Keratinocyte (primary cell): ENCODE data around the gene NRDC. TPM values are rescaled to one million over a fixed set of nuclear protein-coding genes. Genes with fewer than 3 reads are reported as not detected.

ENCODE experiments used
- DNase-seq: peaks from one replicate; pipeline ENCODE4 v3.0.0-alpha.2; 2011; ENCODE audit warnings: low read depth, missing footprints, low spot score
- FAIRE-seq: peaks from 2 replicates; lab custom pipeline; 2011; peaks lifted over from hg19 to GRCh38; lab: Jason Lieb, UNC
- H2AFZ ChIP-seq: 2 replicates; pipeline ENCODE4 v1.6.0; 2012; ENCODE audit warnings: low read length, control low read depth, inconsistent platforms; ENCODE audit not compliant: control insufficient read depth
- H3K27ac ChIP-seq: 2 replicates; pipeline ENCODE4 v1.5.1; 2011; ENCODE audit warnings: low read length; ENCODE audit not compliant: control insufficient read depth, insufficient read depth
- H3K27me3 ChIP-seq: 3 replicates; pipeline ENCODE4 v1.6.0; 2011; ENCODE audit warnings: low read length; ENCODE audit not compliant: control insufficient read depth, insufficient read depth; ENCODE audit errors: extremely low read depth
- H3K36me3 ChIP-seq, 2 experiments: 2 replicates in 1 of 2; 3 replicates in 1 of 2; pipeline ENCODE4 v1.5.1; 2011; ENCODE audit warnings: low read length in 2 of 2, mild to moderate bottlenecking in 1 of 2; ENCODE audit not compliant: control insufficient read depth in 2 of 2, insufficient read depth in 2 of 2; ENCODE audit errors: extremely low read depth in 1 of 2
- H3K4me1 ChIP-seq: 3 replicates; pipeline ENCODE4 v1.5.1; 2011; ENCODE audit warnings: low read length; ENCODE audit not compliant: control insufficient read depth, insufficient read depth; ENCODE audit errors: extremely low read depth
- H3K4me2 ChIP-seq: 3 replicates; pipeline ENCODE4 v1.6.0; 2011; ENCODE audit warnings: low read depth, low read length; ENCODE audit not compliant: control insufficient read depth, insufficient read depth; ENCODE audit errors: extremely low read depth
- H3K4me3 ChIP-seq, 3 experiments: fragments of 200-600 bp in 1 of 3; sonication (generic) in 1 of 3; 2 replicates in 2 of 3; 3 replicates in 1 of 3; pipeline ENCODE4 v1.5.1; 2011 to 2016; ENCODE audit warnings: low read length in 3 of 3, mild to moderate bottlenecking in 3 of 3, control low read depth in 2 of 3, inconsistent platforms in 1 of 3, low read depth in 1 of 3, mixed read lengths in 1 of 3, mixed run types in 1 of 3, moderate library complexity in 1 of 3; ENCODE audit not compliant: control insufficient read depth in 2 of 3, insufficient read depth in 2 of 3; ENCODE audit errors: extremely low read depth in 1 of 3
- H3K79me2 ChIP-seq: 2 replicates; pipeline ENCODE4 v1.6.0; 2012; ENCODE audit warnings: low read length; ENCODE audit not compliant: control insufficient read depth, insufficient read depth
- H3K9ac ChIP-seq: 3 replicates; pipeline ENCODE4 v1.6.0; 2011; ENCODE audit warnings: low read length; ENCODE audit not compliant: control insufficient read depth, insufficient read depth; ENCODE audit errors: extremely low read depth
- H3K9me1 ChIP-seq: 3 replicates; pipeline ENCODE4 v1.6.0; 2011; ENCODE audit warnings: low read length; ENCODE audit not compliant: control insufficient read depth, insufficient read depth; ENCODE audit errors: extremely low read depth
- H3K9me3 ChIP-seq: 2 replicates; pipeline ENCODE4 v1.5.1; 2012; ENCODE audit warnings: low read depth, low read length; ENCODE audit not compliant: control insufficient read depth
- H4K20me1 ChIP-seq: 3 replicates; pipeline ENCODE4 v1.6.0; 2011; ENCODE audit warnings: low read length; ENCODE audit not compliant: control insufficient read depth, insufficient read depth; ENCODE audit errors: extremely low read depth
- EZH2 ChIP-seq: IDR thresholded peaks from one replicate; pipeline ENCODE4 v1.6.1; 2012; ENCODE audit warnings: inconsistent platforms, mild to moderate bottlenecking, low read length, moderate library complexity
- dilution Hi-C: fragments of 300-500 bp; cut with MboI; formaldehyde crosslinking; loops from one replicate; pipeline ENCODE4 v1.7.0; 2020; ENCODE audit warnings: low sequenced_read_pairs; ENCODE audit not compliant: extremely low pct_ligation_motif_present
- polyA plus RNA-seq, 5 experiments: library from polyadenylated mRNA; depleted of rRNA in 3 of 5; stranded (reverse) in 3 of 5; stranded (forward) in 1 of 5; unstranded in 1 of 5; fragments of >200 nt; gene quantifications; 1 replicate in 1 of 5; 2 replicates in 3 of 5; 3 replicates in 1 of 5; pipeline versions ENCODE4 v1.2.1 to v1.2.3, GENCODE V29; 2011 to 2012; ENCODE audit warnings: missing spikeins in 2 of 5, low read depth in 1 of 5, low replicate concordance in 1 of 5
- TF ChIP-seq, protein P1 (sequence below), 3 experiments: IDR thresholded peaks in 1 of 3; conservative IDR thresholded peaks in 1 of 3; optimal IDR thresholded peaks in 1 of 3; 2 replicates in 2 of 3; 3 replicates in 1 of 3; pipeline versions ENCODE3 to v1.5.1; 2011; ENCODE audit warnings: low read length in 3 of 3, mild to moderate bottlenecking in 3 of 3, moderate library complexity in 2 of 3, control low read depth in 1 of 3, inconsistent platforms in 1 of 3; ENCODE audit not compliant: insufficient read depth in 2 of 3; ENCODE audit errors: extremely low read depth in 1 of 3

The NRDC gene
- polyA plus RNA-seq, 1 donor (not counting 4 experiments of a cell fraction or from before 2014, with no cell fraction given), result 183 TPM

DNA sequence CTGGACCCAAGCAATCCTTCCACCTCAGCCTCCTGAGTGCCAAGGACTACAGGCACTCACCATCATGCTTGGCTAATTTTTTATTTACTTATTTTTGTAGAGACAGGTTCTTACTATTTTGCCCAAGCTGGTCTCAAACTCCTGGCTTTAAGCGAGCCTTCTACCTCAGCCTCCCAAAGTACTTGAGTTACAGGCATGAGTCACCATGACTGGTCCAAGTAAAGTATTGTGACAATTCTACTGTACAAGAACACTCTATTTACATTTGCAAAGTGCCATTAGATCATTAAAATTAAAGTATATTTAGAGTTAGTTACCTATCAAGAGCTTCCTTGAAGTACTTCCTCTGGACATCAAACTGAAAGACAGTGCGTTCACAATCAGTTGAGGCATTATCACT, 44.8 kb downstream of the NRDC start:
- Histone ChIP-seq H4K20me1 (no peaks in the 10 kb centered on the region), H3K36me3 (peaks cover 7 to 14% of the 10 kb centered on the region in 2 experiments), H3K4me1 (peaks cover 5% of the 10 kb centered on the region), H3K27me3 (no peaks in the 10 kb centered on the region), H3K9ac (no peak overlapping the region), H2AFZ (no peak overlapping the region), H3K79me2 (peaks cover 2% of the 10 kb centered on the region), H3K4me3 (no peak overlapping the region), H3K9me1 (no peaks in the 10 kb centered on the region), H3K4me2 (no peak overlapping the region), H3K27ac (no peak overlapping the region), H3K9me3 (no peaks in the 10 kb centered on the region)
- DNase-seq, result no peak
- dilution Hi-C loops, result no loop called here
- TF ChIP-seq, protein P1, sequence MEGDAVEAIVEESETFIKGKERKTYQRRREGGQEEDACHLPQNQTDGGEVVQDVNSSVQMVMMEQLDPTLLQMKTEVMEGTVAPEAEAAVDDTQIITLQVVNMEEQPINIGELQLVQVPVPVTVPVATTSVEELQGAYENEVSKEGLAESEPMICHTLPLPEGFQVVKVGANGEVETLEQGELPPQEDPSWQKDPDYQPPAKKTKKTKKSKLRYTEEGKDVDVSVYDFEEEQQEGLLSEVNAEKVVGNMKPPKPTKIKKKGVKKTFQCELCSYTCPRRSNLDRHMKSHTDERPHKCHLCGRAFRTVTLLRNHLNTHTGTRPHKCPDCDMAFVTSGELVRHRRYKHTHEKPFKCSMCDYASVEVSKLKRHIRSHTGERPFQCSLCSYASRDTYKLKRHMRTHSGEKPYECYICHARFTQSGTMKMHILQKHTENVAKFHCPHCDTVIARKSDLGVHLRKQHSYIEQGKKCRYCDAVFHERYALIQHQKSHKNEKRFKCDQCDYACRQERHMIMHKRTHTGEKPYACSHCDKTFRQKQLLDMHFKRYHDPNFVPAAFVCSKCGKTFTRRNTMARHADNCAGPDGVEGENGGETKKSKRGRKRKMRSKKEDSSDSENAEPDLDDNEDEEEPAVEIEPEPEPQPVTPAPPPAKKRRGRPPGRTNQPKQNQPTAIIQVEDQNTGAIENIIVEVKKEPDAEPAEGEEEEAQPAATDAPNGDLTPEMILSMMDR (optimal IDR thresholded peaks at IDR 0.05 in 1 of 3, IDR thresholded peaks at IDR 0.05 in 1 of 3, conservative IDR thresholded peaks at IDR 0.05 in 1 of 3; ENCODE audit: extremely low read depth in 1 of 3, insufficient read depth in 2 of 3, low read length in 3 of 3), result no peak
- no peak for TF ChIP-seq EZH2
- no peak for FAIRE-seq

DNA sequence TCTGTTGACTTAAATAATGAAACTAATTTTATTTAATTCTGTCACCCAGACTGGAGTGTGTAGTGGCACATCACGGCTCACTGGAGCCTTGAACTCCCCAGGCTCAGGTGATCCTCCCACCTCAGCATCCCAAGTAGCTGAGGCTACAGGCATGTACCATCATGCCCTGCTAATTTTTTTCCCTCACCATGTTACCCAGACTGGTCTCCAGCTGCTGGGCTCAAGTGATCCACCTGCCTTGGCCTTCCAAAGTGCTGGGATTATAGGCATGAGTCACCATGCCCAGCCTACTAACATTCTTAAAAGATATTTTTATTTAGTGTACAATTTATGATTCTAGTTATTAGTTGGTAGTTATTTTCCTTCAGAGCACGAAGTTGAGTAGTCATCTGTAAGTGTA, 49.5 kb downstream of the NRDC start:
- dilution Hi-C loops, result no loop called here
- H3K4me2 ChIP-seq, result no peak overlapping the region

More for the DNA sequence above, 49.5 kb downstream of the NRDC start:
- no peak overlapping the region for H3K9ac ChIP-seq
- TF ChIP-seq, protein P1 (optimal IDR thresholded peaks at IDR 0.05 in 1 of 3, IDR thresholded peaks at IDR 0.05 in 1 of 3, conservative IDR thresholded peaks at IDR 0.05 in 1 of 3; ENCODE audit: extremely low read depth in 1 of 3, insufficient read depth in 2 of 3, low read length in 3 of 3), result no peak
- TF ChIP-seq EZH2, result no peak
- peaks cover 5% of the 10 kb centered on the region for H3K4me1 ChIP-seq
- no peaks in the 10 kb centered on the region for H4K20me1 ChIP-seq
- peak; percentile 33 for DNase-seq
- no peak overlapping the region for H2AFZ ChIP-seq
- H3K36me3 ChIP-seq, result peaks cover 4 to 11% of the 10 kb centered on the region in 2 experiments
- H3K9me1 ChIP-seq, result no peaks in the 10 kb centered on the region
- no peak overlapping the region for H3K4me3 ChIP-seq
- H3K79me2 ChIP-seq, result no peaks in the 10 kb centered on the region
- H3K9me3 ChIP-seq, result no peaks in the 10 kb centered on the region
- H3K27me3 ChIP-seq, result no peaks in the 10 kb centered on the region
- no peak overlapping the region for H3K27ac ChIP-seq
- FAIRE-seq, result peak; percentile 86
